Upper lobe of right lung (tissue), 1 donor: ENCODE results near the gene DPH1. TPM values are rescaled to one million over a fixed set of nuclear protein-coding genes. Genes with fewer than 3 reads are reported as not detected.
A peak's percentile ranks its signal among the peaks of the same experiment; 100 is the strongest.

Source experiments
- ATAC-seq: fragments of 200-7000 bp; cut with Tn5 transposase; one replicate; pipeline ENCODE4 v1.9.1; 2020; ENCODE audit warnings: mild to moderate bottlenecking, moderate library complexity
- DNase-seq: peaks from one replicate; pipeline ENCODE4 v3.0.0-alpha.2; 2020
- H3K27ac ChIP-seq: fragments of 200-600 bp; one replicate; pipeline ENCODE4 v1.8.0; 2022
- H3K27me3 ChIP-seq: fragments of 200-600 bp; one replicate; pipeline ENCODE4 v1.8.0; 2022; ENCODE audit warnings: mild to moderate bottlenecking
- H3K36me3 ChIP-seq: fragments of 200-600 bp; one replicate; pipeline ENCODE4 v1.8.0; 2022
- H3K4me1 ChIP-seq: fragments of 200-600 bp; one replicate; pipeline ENCODE4 v1.8.0; 2022
- H3K4me3 ChIP-seq: fragments of 200-600 bp; one replicate; pipeline ENCODE4 v1.8.0; 2022; ENCODE audit warnings: mild to moderate bottlenecking
- H3K9me3 ChIP-seq: fragments of 200-600 bp; one replicate; pipeline ENCODE4 v1.8.0; 2022
- CTCF ChIP-seq: fragments of 200-600 bp; IDR thresholded peaks from one replicate; pipeline ENCODE4 v1.8.0; 2022; ENCODE audit warnings: antibody characterized with exemption
- intact Hi-C: fragments of 100-400 bp; cut with DNase I; formaldehyde crosslinking; loops from one replicate; pipeline ENCODE4 v1.11.0; 2022
- total RNA-seq: library from RNA; stranded (reverse); fragmentation: NEBNext Ultra II Directional; extraction: Animal tissue kit (Norgen Biotek cat#: 25700); gene quantifications from one replicate; pipeline ENCODE4 v1.2.1, GENCODE V29; 2021
- donor health status: DM: no; HTN: yes; CAD: no; lungs with severe emphysema.

The DPH1 gene
- total RNA-seq, 1 donor from 2014 or later, result 47.8 TPM

- no peak overlapping the region for H3K4me3 ChIP-seq
- peak overlapping the region; percentile 86 for H3K27ac ChIP-seq
- no peak for TF ChIP-seq CTCF
- H3K4me1 ChIP-seq, result peaks cover 54% of the 10 kb centered on the region
- H3K27me3 ChIP-seq, result no peaks in the 10 kb centered on the region
- H3K9me3 ChIP-seq, result no peaks in the 10 kb centered on the region
- intact Hi-C loops, result no loop called here
- ATAC-seq (no peak), DNase-seq (no peak)
- H3K36me3 ChIP-seq, result peaks cover 8% of the 10 kb centered on the region
These were observed 40.5 kb downstream of the DPH1 start for GRCh38 chr17:2070241-2071023.

GRCh38 chr17:2071024-2071385, 41.1 kb downstream of the DPH1 start:
- TF ChIP-seq CTCF, result no peak
- Histone ChIP-seq H3K36me3 (peaks cover 8% of the 10 kb centered on the region), H3K9me3 (no peaks in the 10 kb centered on the region), H3K27me3 (no peaks in the 10 kb centered on the region), H3K27ac (peak overlapping the region; percentile 86), H3K4me3 (no peak overlapping the region), H3K4me1 (peaks cover 60% of the 10 kb centered on the region)
- intact Hi-C loops, result no loop called here
- ATAC-seq (no peak), DNase-seq (no peak)

- H3K9me3 ChIP-seq, result no peaks in the 10 kb centered on the region
- no peak overlapping the region for H3K4me3 ChIP-seq
- intact Hi-C loops, result no loop called here
- no peaks in the 10 kb centered on the region for H3K27me3 ChIP-seq
- peaks cover 8% of the 10 kb centered on the region for H3K36me3 ChIP-seq
- ATAC-seq (peak; percentile 47), DNase-seq (peak; percentile 70)
- no peak for TF ChIP-seq CTCF
- H3K27ac ChIP-seq, result peak overlapping the region; percentile 86
- peaks cover 65% of the 10 kb centered on the region for H3K4me1 ChIP-seq
These were observed 41.7 kb downstream of the DPH1 start for GRCh38 chr17:2071455-2072281.

GRCh38 chr17:2074919-2075318, 45.0 kb downstream of the DPH1 start:
- Histone ChIP-seq H3K36me3 (peaks cover 26% of the 10 kb centered on the region), H3K4me1 (peaks cover 43% of the 10 kb centered on the region), H3K27ac (peak overlapping the region; percentile 72), H3K27me3 (no peaks in the 10 kb centered on the region), H3K4me3 (no peak overlapping the region), H3K9me3 (no peaks in the 10 kb centered on the region)
- ATAC-seq (no peak), DNase-seq (no peak)
- intact Hi-C loops, result no loop called here
- no peak for TF ChIP-seq CTCF

- no peaks in the 10 kb centered on the region for H3K27me3 ChIP-seq
- no peak for TF ChIP-seq CTCF
- H3K36me3 ChIP-seq, result peaks cover 31% of the 10 kb centered on the region
- intact Hi-C loops, result no loop called here
- peaks cover 43% of the 10 kb centered on the region for H3K4me1 ChIP-seq
- ATAC-seq (peak; percentile 53), DNase-seq (no peak)
- H3K4me3 ChIP-seq, result no peak overlapping the region
- H3K9me3 ChIP-seq, result no peaks in the 10 kb centered on the region
- peak overlapping the region; percentile 72 for H3K27ac ChIP-seq
These were observed 45.6 kb downstream of the DPH1 start for GRCh38 chr17:2075336-2076086.
